ENCODE results near the gene ADCYAP1R1. TPM values are rescaled to one million over a fixed set of nuclear protein-coding genes. Genes with fewer than 3 reads are reported as not detected.

The ADCYAP1R1 gene
- total and polyA plus RNA-seq, 2 of the 8 experiments (the other 6 are each of a cell fraction or from before 2014, with no cell fraction given) = 14.4 to 14.6 TPM

DNA sequence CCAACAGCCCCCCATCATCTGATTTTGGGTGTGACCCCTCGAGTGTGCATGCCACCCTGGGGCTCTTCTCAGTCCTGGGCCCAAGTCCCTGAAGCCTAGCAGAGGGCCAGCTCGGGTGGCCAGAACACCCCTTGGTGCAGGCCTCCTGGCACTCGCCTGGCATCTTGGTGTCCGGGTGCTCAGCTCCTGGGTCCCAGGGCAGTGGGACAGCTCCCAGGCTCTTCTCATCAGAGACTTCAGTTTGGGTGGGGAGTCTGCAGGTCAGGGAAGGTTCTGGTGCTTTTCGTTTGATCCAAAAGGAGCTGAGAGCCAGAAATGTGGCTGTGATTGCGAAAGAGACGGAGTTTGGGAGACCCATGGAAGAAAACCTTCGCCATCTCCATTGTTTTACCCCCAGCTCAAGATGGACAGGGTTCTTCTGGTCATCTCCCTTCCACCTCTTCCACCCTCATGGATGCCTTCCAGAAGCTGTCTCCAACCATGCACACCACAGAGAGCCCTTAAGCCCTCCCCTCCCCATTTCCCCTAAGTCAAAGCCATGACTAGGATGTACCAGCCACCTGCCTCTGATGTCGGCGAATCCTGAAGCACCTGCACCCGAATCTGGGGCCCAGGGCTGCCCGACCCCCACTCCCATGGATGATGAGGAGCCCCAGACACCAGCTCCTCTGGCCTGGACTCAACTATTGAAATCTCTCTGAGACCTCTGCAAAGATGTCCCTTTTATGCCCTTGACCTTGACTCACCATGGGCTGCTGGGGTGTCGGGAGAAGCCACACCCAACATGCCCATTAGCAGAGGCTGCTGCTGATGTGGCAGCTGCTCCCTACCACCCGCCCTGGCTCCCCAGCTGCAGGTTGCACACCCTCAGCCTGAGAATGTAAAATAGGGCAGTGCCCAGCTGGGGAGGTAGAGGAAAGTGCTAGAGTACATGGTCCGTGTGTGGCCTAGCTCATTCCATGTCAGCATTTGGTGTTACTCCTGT, 55.3 kb downstream of the ADCYAP1R1 start:
- Histone ChIP-seq H3K23ac (ENCODE audit: insufficient read length) (no peak overlapping the region), H2AK5ac (ENCODE audit: low read depth, low read length) (0 out of 2 replicates have a peak overlapping the region, but pooled peaks have one; percentile 8), H3K27me3 (replicated peaks in 1 of 4; ENCODE audit: control insufficient read depth in 3 of 4, extremely low read depth in 1 of 4, insufficient read depth in 3 of 4, low read length in 3 of 4) (no peaks in the 10 kb centered on the region; a peak in 1 of 7 replicates), H3K9me3 (ENCODE audit: insufficient read depth in 2 of 2, low read depth in 1 of 2, low read length in 1 of 2) (no peaks in the 10 kb centered on the region), H3K79me1 (ENCODE audit: low read depth, low read length) (no peaks in the 10 kb centered on the region), H4K91ac (replicated peaks; ENCODE audit: insufficient read length, low read length) (no peak overlapping the region), H3K23me2 (ENCODE audit: low read depth, low read length) (no peaks in the 10 kb centered on the region), H2BK12ac (ENCODE audit: low read depth, low read length) (no peak overlapping the region), H2AFZ (ENCODE audit: low read length) (no peak overlapping the region), H2BK5ac (ENCODE audit: low read depth, low read length) (no peak overlapping the region), H2BK120ac (replicated peaks; ENCODE audit: low read depth, low read length) (no peak overlapping the region), H2BK15ac (ENCODE audit: low read length) (no peak overlapping the region), H3K18ac (ENCODE audit: extremely low read depth, low read length) (no peak overlapping the region), H3K4me3 (ENCODE audit: extremely low read depth in 1 of 4, insufficient read depth in 2 of 4, low read depth in 3 of 4, low read length in 4 of 4) (no peak overlapping the region), H4K5ac (ENCODE audit: insufficient read length, low read depth, low read length) (no peak overlapping the region), H2BK20ac (ENCODE audit: low read length) (no peak overlapping the region), H3K4ac (replicated peaks; ENCODE audit: insufficient read length, low read depth, low read length) (no peak overlapping the region), H4K8ac (ENCODE audit: extremely low read depth, insufficient read depth, low read length) (no peak overlapping the region), H3K4me1 (replicated peaks in 1 of 4; ENCODE audit: control insufficient read depth in 3 of 4, insufficient read depth in 4 of 4, low read length in 3 of 4) (no peaks in the 10 kb centered on the region; a peak in 1 of 7 replicates), H4K20me1 (replicated peaks in 1 of 2; ENCODE audit: control insufficient read depth in 1 of 2, insufficient read depth in 2 of 2, low read length in 2 of 2) (peaks cover 0 to 2% of the 10 kb centered on the region in 2 experiments), H3K9ac (replicated peaks in 1 of 4; ENCODE audit: extremely low read depth in 1 of 4, low read depth in 3 of 4, low read length in 3 of 4) (no peak overlapping the region), H3K27ac (ENCODE audit: low read depth, low read length) (no peak overlapping the region), H3K79me2 (ENCODE audit: control insufficient read depth in 1 of 2, insufficient read depth in 2 of 2, low read length in 2 of 2) (no peaks in the 10 kb centered on the region), H3K14ac (ENCODE audit: insufficient read length) (no peak overlapping the region), H3K36me3 (ENCODE audit: control insufficient read depth in 2 of 4, insufficient read depth in 4 of 4, low read length in 3 of 4) (no peaks in the 10 kb centered on the region), H3K4me2 (ENCODE audit: insufficient read depth in 1 of 2, low read depth in 2 of 2, low read length in 2 of 2) (no peak overlapping the region), H3K56ac (replicated peaks; ENCODE audit: insufficient read length, low read depth, low read length) (no peak overlapping the region)
- FAIRE-seq (no peak), DNase-seq (ENCODE audit: low read depth in 1 of 2, low spot score in 2 of 2) (peak in 1 of 2 experiments; percentile 22)
- WGBS, 2 experiments (ENCODE audit: extremely low coverage in 1 of 2, insufficient coverage in 1 of 2, insufficient read length in 1 of 2, insufficient replicate concordance in 2 of 2, low coverage in 1 of 2, low lambda C conversion rate in 2 of 2, missing lambda C conversion rate in 1 of 2) = 91% methylated on average over 13 of the region's 15 CpGs; no CpG with 5 or more reads in 1 of the 2 experiments
- CTCF ChIA-PET (ENCODE audit: partially characterized antibody) = interaction anchor here (0.9 to 19.4 kb wide), 10 partner anchors 15 to 293 kb away, joined by 3 to 162 read pairs (median 4); no protein-coding TSS in a partner anchor
- POLR2A ChIA-PET (ENCODE audit: partially characterized antibody) = no interaction called here
- TF ChIP-seq CEBPB (IDR thresholded peaks at IDR 0.05; ENCODE audit: low read depth, low read length) (no peak; the same call in 1 of the 2 replicates), EZH2 (IDR thresholded peaks at IDR 0.05; ENCODE audit: low read depth, low read length, severe bottlenecking) (no peak), RXRA (IDR thresholded peaks at IDR 0.05; ENCODE audit: insufficient read depth, low read depth, low read length) (no peak), SP2 (IDR thresholded peaks at IDR 0.05; ENCODE audit: low read length) (no peak), ZNF274 (IDR thresholded peaks at IDR 0.05; ENCODE audit: borderline replicate concordance, extremely low read depth, low read length) (no peak), TCF12 (IDR thresholded peaks at IDR 0.05; ENCODE audit: low read depth, low read length) (no peak), RBBP5 (IDR thresholded peaks at IDR 0.05; ENCODE audit: borderline replicate concordance, low read depth, low read length) (no peak), TAF1 (IDR thresholded peaks at IDR 0.05; ENCODE audit: low read depth, low read length) (no peak), KDM4A (IDR thresholded peaks at IDR 0.05; ENCODE audit: low read depth, low read length, severe bottlenecking) (no peak), SRF (IDR thresholded peaks at IDR 0.05; ENCODE audit: low read depth, low read length) (no peak)
- TF ChIP-seq, protein P1, sequence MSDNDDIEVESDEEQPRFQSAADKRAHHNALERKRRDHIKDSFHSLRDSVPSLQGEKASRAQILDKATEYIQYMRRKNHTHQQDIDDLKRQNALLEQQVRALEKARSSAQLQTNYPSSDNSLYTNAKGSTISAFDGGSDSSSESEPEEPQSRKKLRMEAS (IDR thresholded peaks at IDR 0.05) = no peak
